MG63 (cell line): ENCODE measurements around the gene ZDHHC13. TPM values are rescaled to one million over a fixed set of nuclear protein-coding genes. Genes with fewer than 3 reads are reported as not detected.

ENCODE experiments used
- DNase-seq: peaks from one replicate; pipeline ENCODE4 v3.0.0-alpha.2; 2020
- H3K27me3 ChIP-seq: fragments of 250-450 bp; sonication (Bioruptor Pico); 2 replicates; pipeline ENCODE4 v1.5.1; 2020; ENCODE audit warnings: mild to moderate bottlenecking, moderate library complexity
- H3K36me3 ChIP-seq: fragments of 250-450 bp; sonication (Bioruptor Pico); 2 replicates; pipeline ENCODE4 v1.5.1; 2020; ENCODE audit warnings: mild to moderate bottlenecking, moderate library complexity
- H3K4me3 ChIP-seq: fragments of 250-450 bp; sonication (Bioruptor Pico); 2 replicates; pipeline ENCODE4 v1.5.1; 2020; ENCODE audit warnings: mild to moderate bottlenecking, moderate library complexity
- H3K9me3 ChIP-seq: fragments of 250-450 bp; sonication (Bioruptor Pico); 2 replicates; pipeline ENCODE4 v1.5.1; 2020; ENCODE audit warnings: mild to moderate bottlenecking, moderate library complexity
- total RNA-seq: library from RNA; depleted of rRNA; stranded (reverse); fragments of >200 nt; shearing (Covaris generic); gene quantifications from 2 replicates; pipeline ENCODE4 v1.2.3, GENCODE V29; 2014; ENCODE audit warnings: low replicate concordance; rRNA removed

The ZDHHC13 gene
- total RNA-seq, 1 experiment from 2014 or later = 6.4 TPM

DNA sequence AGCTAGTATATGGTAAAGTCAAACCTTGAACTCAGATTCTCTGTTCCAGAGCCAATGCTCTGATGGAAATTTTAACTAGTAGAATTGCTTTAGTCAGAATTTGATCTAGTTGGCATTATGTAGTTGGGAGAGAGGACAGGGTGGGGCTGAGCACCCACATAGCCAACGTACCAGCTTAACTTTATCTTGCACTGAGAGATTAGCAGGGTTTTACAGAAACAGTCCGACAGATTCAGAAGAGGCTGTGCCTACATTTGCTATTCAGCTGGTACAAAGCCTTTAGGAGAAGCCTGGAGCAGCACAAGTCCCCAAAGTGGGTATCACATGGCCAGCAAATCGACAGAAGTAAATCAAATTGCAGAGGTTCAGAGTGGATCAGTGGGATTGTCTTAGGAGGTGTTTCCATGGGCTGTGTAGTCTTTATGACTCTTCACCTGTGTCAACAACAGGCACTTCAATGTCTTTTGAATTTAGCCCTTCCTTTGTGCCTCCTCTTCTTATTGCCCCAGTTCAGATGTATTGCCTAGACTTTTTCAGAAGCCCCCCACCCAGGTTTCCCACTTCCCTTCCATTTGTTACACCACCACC, 92.1 kb downstream of the ZDHHC13 start:
- Histone ChIP-seq H3K27me3 (peaks cover 8% of the 10 kb centered on the region), H3K4me3 (no peak overlapping the region), H3K9me3 (no peaks in the 10 kb centered on the region), H3K36me3 (no peaks in the 10 kb centered on the region)
- DNase-seq = no peak

DNA sequence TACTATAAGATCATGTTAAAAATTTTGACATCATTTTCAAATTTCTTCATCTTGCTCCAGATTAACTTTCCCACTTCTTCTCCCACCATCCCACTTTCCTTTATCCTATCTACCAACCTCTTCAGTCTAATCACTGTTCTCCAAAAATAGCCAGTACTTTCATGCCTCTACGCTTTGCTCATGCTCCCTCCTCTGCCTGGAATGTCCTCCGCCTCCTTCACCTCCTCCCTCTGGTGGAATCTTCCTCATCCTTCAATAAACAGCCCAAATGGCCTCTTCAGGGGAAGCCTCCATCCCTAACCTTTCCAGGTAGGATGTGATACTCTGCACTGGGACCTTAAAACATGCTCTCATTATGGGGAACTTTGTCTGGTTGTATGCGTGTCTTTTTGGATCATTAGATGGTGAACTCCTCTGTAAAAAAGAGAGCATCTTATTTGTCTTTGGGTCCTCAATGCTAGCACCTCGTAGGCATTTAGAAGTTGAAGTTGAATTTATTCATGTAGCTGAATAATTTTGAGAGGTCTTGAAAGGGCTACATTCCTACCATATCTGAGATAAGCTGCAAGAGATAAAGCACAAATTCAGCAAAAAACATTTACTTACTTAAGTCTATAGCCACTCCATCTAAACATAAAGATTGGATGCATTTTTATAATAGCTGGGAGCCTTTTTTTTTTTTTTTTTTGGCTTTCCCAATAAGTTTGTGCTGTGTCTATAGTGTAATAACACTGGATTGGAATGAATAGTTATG, 92.8 kb downstream of the ZDHHC13 start:
- DNase-seq = no peak
- Histone ChIP-seq H3K27me3 (peaks cover 8% of the 10 kb centered on the region), H3K36me3 (no peaks in the 10 kb centered on the region), H3K9me3 (no peaks in the 10 kb centered on the region), H3K4me3 (no peak overlapping the region)

GRCh38 chr11:19216021-19216420, 99.1 kb downstream of the ZDHHC13 start:
- Histone ChIP-seq H3K36me3 (no peaks in the 10 kb centered on the region), H3K9me3 (no peaks in the 10 kb centered on the region), H3K27me3 (peaks cover 3% of the 10 kb centered on the region), H3K4me3 (no peak overlapping the region)
- no peak for DNase-seq

DNA sequence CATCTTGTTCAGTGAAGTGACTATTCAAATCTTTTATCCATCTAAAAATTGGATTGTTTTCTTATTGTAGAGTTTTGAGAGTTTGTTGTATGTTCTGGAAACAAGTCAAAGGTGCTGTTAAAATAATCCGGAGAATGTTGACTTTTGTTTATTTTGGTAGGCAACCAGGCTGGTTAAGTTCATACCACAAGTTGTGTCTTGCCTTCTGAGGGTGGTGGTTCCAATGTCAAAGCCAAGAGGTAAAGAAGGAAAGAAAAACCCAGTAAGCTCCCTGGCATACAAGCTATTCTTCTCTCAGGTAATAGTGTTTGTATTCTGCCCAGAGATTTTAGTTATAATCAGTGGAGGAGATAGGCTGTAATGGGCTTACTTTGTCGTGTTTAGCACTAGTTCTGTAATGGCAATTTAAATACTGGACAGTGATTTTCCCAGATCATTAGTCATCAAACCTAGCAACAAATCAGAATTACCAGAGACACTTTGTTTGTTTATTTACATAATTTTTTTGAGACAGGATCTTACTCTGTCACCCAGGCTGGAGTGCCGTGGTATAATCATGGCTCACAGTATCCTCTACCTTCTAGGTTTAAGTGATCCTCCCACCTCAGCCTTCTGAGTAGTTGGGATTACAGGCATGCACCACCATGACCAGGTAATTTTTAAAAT, 99.9 kb downstream of the ZDHHC13 start:
- no peak for DNase-seq
- H3K27me3 ChIP-seq = peaks cover 3% of the 10 kb centered on the region
- no peaks in the 10 kb centered on the region for H3K36me3 ChIP-seq
- H3K4me3 ChIP-seq = no peak overlapping the region
- H3K9me3 ChIP-seq = no peaks in the 10 kb centered on the region

DNA sequence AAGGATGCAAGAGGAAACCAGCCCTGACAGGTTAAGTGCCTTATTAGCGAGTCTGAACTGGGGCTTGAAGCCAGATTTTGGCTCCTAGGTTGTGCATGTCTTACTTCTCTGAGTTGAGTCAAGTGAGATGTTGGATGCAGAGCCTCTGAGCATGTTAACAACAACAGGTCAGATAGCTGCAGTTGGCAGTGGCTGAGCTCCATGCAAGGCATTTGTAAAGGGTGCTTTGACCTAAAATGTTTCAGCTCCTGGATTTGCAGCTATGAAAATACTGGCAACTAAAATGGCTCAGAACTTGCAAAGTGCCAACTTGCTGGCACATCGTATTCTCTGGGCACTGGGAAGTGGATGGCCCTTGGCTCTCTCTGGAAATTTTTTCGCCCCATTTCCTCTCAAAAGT, 101.2 kb downstream of the ZDHHC13 start:
- H3K36me3 ChIP-seq = no peaks in the 10 kb centered on the region; the same call in 1 of the 2 replicates
- H3K27me3 ChIP-seq = peaks cover 3% of the 10 kb centered on the region

DNA sequence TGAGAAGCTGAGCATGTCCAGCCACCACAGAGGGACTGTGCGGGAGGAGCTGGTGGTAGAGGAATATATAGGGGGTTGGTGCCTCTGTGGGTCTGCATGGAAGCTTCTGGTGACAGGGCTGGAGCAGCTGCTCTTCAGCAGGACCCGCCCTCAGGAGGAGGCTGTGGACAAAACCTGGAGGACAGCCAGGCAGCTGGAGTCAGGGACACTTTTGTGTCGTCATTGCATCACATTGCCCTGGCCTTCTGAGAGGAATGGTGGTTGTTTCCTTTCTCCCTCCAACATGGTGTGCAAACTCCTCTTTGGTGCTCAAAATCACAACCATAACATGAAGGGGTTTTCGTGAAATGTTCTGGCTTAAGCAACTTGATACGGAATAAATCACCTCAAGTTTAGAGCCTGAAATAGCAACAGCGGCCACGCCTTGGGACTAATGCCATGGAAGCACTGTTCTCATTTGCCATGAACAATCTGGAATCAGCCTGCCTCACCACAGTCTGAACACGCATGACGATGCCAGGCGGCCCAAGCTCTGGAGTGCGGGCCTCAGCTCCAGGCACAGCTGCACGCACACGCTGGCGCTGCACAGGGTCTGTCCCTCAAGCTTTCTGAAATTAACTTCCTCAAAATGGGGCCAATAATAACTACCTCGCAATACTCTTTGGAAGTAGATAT, 102.0 kb downstream of the ZDHHC13 start:
- Histone ChIP-seq H3K27me3 (no peaks in the 10 kb centered on the region), H3K4me3 (no peak overlapping the region), H3K36me3 (no peaks in the 10 kb centered on the region; the same call in 1 of the 2 replicates), H3K9me3 (no peaks in the 10 kb centered on the region)
- DNase-seq = no peak

More for the DNA sequence above, 101.2 kb downstream of the ZDHHC13 start:
- no peak overlapping the region for H3K4me3 ChIP-seq
- H3K9me3 ChIP-seq = no peaks in the 10 kb centered on the region
- DNase-seq = no peak

DNA sequence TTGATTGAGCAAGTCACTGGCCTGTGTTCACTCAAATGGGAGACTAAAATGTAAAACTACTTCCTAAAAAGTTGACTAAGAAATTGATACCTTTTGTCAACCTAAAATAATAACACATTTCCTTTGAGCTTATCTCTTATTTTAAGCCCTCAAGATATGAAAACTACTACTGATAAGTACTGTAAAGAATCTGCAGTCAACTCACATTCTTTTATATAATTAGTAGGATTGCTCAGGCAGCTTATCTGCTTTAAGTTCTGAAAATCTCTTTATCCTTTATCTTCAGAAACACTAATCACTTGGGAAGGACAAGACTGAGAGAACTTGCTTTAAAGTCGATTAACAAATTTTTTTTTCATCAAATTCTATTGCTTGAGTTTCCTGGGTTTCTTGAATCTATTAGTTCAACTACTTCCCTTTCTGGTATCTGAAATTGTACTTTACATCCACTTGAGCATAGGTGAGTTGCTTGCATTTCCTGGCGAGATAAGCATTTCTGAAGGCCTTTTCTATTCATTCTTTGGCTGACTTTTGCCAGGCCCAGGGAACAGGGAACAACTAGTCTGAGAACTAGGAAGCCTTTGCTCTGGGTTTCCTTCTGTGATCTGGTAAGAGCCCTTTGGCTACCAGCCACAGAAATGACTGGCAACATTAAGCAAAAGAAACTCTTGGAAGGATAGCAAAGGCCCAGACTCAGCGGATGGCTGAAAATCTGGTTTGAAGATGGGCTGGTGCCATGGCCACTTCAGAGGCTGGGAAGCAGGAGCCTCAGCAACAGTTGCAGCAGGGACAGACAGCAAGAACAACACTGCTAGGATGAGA, 104.1 kb downstream of the ZDHHC13 start:
- Histone ChIP-seq H3K27me3 (no peaks in the 10 kb centered on the region), H3K36me3 (no peaks in the 10 kb centered on the region; the same call in 1 of the 2 replicates), H3K4me3 (no peak overlapping the region), H3K9me3 (no peaks in the 10 kb centered on the region)
- DNase-seq = no peak

DNA sequence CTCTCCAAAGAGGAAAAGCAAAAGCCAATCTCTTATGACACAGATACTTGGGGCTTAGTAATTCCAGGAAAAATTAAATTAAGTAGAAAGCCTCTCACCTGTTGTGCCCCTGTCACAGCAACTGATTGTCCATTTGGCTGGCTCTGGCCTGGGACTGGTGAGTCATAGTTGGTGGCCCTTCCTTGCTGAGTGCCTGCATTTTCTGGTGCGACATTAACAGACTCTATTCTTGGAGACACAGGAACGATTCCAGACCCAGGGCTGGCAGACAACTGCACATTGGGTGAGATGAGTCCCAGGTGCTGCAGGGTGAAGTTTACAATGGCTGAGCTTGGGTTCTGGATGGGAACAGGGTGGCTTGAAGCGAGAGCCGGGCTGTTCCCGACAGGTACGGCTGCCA, 108.2 kb downstream of the ZDHHC13 start:
- DNase-seq = no peak
- peaks cover 7% of the 10 kb centered on the region for H3K36me3 ChIP-seq
- H3K27me3 ChIP-seq = no peaks in the 10 kb centered on the region
- H3K4me3 ChIP-seq = no peak overlapping the region
- no peaks in the 10 kb centered on the region for H3K9me3 ChIP-seq

- Histone ChIP-seq H3K4me3 (no peak overlapping the region), H3K9me3 (no peaks in the 10 kb centered on the region), H3K27me3 (no peaks in the 10 kb centered on the region), H3K36me3 (peaks cover 7% of the 10 kb centered on the region)
- no peak for DNase-seq
Observed at GRCh38 chr11:19225581-19225980, 108.6 kb downstream of the ZDHHC13 start.

Other genes starting within 250 kb of the ZDHHC13 start
- gene MRGPRX1, start 177.8 kb upstream of the ZDHHC13 start, total RNA-seq = not detected in 2 replicates
- not detected in 2 replicates for gene MRGPRX2, start 56.5 kb upstream of the ZDHHC13 start, total RNA-seq
- gene CSRP3, start 84.8 kb downstream of the ZDHHC13 start, total RNA-seq = not detected in 2 replicates
- 1.9 TPM in 2 replicates for gene E2F8, start 123.8 kb downstream of the ZDHHC13 start, total RNA-seq